ENCODE measurements around the gene CTU2.

DNA sequence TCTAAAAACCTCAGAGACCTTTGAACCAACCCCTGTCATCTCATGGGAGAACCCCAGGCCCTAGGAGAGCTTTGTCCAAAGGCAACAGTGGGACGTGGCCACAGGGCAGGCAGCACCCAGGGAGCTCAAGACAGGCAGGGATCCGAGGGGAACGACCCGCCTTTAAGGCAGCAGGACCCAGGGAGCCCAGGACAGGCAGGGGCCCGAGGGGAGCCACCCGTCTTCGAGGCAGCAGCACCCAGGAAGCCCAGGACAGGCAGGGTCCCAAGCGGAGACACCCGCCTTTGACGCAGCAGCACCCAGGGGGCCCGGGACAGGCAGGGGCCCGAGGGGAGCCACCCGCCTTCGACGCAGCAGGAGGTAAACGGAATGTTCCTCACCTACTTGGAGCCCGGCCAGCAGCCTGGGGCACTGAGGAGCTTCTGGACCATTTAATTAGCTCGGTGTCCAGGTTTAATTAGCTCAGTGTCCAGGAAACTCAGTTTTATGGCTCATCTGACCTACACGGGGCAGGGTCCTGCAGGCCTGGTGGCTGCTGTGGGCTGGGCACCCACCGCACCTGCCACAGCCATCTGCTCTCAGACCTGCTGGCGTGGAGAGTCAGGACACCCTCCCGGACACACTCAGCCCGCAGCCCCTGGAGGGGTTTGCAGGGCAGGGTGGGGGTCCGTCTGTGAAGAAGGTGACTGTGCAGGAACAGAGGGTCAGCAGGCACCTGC lies 54.3 kb downstream of the CTU2 start:
- TF ChIP-seq, protein P1, sequence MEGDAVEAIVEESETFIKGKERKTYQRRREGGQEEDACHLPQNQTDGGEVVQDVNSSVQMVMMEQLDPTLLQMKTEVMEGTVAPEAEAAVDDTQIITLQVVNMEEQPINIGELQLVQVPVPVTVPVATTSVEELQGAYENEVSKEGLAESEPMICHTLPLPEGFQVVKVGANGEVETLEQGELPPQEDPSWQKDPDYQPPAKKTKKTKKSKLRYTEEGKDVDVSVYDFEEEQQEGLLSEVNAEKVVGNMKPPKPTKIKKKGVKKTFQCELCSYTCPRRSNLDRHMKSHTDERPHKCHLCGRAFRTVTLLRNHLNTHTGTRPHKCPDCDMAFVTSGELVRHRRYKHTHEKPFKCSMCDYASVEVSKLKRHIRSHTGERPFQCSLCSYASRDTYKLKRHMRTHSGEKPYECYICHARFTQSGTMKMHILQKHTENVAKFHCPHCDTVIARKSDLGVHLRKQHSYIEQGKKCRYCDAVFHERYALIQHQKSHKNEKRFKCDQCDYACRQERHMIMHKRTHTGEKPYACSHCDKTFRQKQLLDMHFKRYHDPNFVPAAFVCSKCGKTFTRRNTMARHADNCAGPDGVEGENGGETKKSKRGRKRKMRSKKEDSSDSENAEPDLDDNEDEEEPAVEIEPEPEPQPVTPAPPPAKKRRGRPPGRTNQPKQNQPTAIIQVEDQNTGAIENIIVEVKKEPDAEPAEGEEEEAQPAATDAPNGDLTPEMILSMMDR (IDR thresholded peaks at IDR 0.05; ENCODE audit: insufficient read depth, low read length), result no peak
- TF ChIP-seq POLR2AphosphoS5 (IDR thresholded peaks at IDR 0.05; ENCODE audit: low read depth) (no peak), SPI1 (IDR thresholded peaks at IDR 0.05; ENCODE audit: borderline replicate concordance, low read depth) (no peak), GABPA (IDR thresholded peaks at IDR 0.05; ENCODE audit: low read depth) (no peak)
- TF ChIP-seq, protein P2, sequence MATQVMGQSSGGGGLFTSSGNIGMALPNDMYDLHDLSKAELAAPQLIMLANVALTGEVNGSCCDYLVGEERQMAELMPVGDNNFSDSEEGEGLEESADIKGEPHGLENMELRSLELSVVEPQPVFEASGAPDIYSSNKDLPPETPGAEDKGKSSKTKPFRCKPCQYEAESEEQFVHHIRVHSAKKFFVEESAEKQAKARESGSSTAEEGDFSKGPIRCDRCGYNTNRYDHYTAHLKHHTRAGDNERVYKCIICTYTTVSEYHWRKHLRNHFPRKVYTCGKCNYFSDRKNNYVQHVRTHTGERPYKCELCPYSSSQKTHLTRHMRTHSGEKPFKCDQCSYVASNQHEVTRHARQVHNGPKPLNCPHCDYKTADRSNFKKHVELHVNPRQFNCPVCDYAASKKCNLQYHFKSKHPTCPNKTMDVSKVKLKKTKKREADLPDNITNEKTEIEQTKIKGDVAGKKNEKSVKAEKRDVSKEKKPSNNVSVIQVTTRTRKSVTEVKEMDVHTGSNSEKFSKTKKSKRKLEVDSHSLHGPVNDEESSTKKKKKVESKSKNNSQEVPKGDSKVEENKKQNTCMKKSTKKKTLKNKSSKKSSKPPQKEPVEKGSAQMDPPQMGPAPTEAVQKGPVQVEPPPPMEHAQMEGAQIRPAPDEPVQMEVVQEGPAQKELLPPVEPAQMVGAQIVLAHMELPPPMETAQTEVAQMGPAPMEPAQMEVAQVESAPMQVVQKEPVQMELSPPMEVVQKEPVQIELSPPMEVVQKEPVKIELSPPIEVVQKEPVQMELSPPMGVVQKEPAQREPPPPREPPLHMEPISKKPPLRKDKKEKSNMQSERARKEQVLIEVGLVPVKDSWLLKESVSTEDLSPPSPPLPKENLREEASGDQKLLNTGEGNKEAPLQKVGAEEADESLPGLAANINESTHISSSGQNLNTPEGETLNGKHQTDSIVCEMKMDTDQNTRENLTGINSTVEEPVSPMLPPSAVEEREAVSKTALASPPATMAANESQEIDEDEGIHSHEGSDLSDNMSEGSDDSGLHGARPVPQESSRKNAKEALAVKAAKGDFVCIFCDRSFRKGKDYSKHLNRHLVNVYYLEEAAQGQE (IDR thresholded peaks at IDR 0.05; ENCODE audit: insufficient replicate concordance, low read depth), result no peak

All from HL-60 (cell line).